Measurements from ENCODE around the gene FAM168B.

DNA sequence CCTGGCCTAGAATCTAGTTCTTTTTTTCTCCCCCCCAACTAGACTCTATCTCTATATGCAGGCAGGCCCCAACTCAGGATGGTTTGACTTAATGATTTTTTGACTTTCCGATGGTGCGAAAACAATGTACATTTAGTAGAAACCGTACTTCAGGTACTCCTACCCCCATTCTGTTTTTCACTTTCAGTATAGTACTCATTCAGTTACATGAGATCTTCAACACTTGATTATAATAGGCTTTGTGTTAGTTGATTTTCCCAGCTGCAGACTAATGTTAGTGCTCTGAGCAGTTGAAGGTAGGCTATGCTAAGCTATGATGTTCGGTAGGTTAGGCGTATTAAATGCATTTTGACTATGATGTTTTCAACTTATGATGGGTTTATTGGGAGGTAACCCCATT lies 49.6 kb upstream of the FAM168B start:
- TF ChIP-seq, protein P1, sequence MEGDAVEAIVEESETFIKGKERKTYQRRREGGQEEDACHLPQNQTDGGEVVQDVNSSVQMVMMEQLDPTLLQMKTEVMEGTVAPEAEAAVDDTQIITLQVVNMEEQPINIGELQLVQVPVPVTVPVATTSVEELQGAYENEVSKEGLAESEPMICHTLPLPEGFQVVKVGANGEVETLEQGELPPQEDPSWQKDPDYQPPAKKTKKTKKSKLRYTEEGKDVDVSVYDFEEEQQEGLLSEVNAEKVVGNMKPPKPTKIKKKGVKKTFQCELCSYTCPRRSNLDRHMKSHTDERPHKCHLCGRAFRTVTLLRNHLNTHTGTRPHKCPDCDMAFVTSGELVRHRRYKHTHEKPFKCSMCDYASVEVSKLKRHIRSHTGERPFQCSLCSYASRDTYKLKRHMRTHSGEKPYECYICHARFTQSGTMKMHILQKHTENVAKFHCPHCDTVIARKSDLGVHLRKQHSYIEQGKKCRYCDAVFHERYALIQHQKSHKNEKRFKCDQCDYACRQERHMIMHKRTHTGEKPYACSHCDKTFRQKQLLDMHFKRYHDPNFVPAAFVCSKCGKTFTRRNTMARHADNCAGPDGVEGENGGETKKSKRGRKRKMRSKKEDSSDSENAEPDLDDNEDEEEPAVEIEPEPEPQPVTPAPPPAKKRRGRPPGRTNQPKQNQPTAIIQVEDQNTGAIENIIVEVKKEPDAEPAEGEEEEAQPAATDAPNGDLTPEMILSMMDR (IDR thresholded peaks at IDR 0.05): no peak
- TF ChIP-seq POLR2A (IDR thresholded peaks at IDR 0.05): no peak

All from prostate gland (tissue), 2 donors.